Mammary epithelial cell (primary cell): Measurements from ENCODE around the gene MIB2.

ENCODE experiments used
- CTCF ChIP-seq, 2 donors: IDR thresholded peaks in 1 of 2; conservative IDR thresholded peaks in 1 of 2; 2 replicates each; pipeline ENCODE4 v1.5.1; 2011 to 2012; ENCODE audit warnings: inconsistent platforms in 2 of 2, low read length in 2 of 2, mild to moderate bottlenecking in 2 of 2, control low read depth in 1 of 2, low read depth in 1 of 2; ENCODE audit not compliant: insufficient read depth in 1 of 2; ENCODE audit errors: extremely low read depth in 1 of 2
- EZH2 ChIP-seq: IDR thresholded peaks from 2 replicates; pipeline ENCODE4 v1.6.1; 2012; ENCODE audit warnings: low read length, inconsistent platforms, borderline replicate concordance

GRCh38 chr1:1599030-1599934 is 16.0 kb upstream of the MIB2 start:
- TF ChIP-seq CTCF (conservative IDR thresholded peaks at IDR 0.05 in 1 of 2, IDR thresholded peaks at IDR 0.05 in 1 of 2; ENCODE audit: extremely low read depth in 1 of 2, insufficient read depth in 1 of 2, low read depth in 1 of 2, low read length in 2 of 2) (no peak), EZH2 (no peak)
